ENCODE data around the gene MEF2C.

- TF ChIP-seq, protein P1, sequence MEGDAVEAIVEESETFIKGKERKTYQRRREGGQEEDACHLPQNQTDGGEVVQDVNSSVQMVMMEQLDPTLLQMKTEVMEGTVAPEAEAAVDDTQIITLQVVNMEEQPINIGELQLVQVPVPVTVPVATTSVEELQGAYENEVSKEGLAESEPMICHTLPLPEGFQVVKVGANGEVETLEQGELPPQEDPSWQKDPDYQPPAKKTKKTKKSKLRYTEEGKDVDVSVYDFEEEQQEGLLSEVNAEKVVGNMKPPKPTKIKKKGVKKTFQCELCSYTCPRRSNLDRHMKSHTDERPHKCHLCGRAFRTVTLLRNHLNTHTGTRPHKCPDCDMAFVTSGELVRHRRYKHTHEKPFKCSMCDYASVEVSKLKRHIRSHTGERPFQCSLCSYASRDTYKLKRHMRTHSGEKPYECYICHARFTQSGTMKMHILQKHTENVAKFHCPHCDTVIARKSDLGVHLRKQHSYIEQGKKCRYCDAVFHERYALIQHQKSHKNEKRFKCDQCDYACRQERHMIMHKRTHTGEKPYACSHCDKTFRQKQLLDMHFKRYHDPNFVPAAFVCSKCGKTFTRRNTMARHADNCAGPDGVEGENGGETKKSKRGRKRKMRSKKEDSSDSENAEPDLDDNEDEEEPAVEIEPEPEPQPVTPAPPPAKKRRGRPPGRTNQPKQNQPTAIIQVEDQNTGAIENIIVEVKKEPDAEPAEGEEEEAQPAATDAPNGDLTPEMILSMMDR (IDR thresholded peaks at IDR 0.05) = no peak
- TF ChIP-seq POLR2A (IDR thresholded peaks at IDR 0.05) = no peak
Observed at GRCh38 chr5:88679638-88680037, 203.3 kb downstream of the MEF2C start.
